22Rv1 (cell line): Measurements from ENCODE around the gene CCNG1.

Experiments
- ZFX ChIP-seq: fragments of 450-650 bp; IDR thresholded peaks from 2 replicates; pipeline ENCODE4 v1.6.1; 2017; ENCODE audit warnings: antibody characterized with exemption, borderline replicate concordance
- TF ChIP-seq, protein P1 (sequence below): fragments of 450-650 bp; IDR thresholded peaks from 2 replicates; pipeline ENCODE4 v1.5.1; 2017; ENCODE audit warnings: mild to moderate bottlenecking

DNA sequence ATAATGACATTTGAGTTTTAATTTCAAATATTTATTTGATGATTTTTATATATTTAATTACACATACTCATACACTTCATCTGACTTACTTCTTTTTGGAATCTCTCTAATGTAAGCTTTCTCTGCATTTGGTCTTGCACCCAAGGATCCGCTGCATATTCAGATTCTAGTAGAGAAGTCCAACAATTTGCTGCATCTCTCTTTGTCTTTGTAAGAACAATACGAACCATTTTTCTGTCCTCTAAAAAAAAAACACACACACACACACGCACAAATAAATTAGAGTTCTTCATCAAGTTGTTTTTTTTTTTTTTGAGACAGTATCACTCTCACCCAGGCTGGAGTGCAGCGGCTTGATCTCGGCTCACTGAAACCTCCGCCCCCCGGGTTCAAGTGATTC lies 19.4 kb downstream of the CCNG1 start:
- TF ChIP-seq, protein P1, sequence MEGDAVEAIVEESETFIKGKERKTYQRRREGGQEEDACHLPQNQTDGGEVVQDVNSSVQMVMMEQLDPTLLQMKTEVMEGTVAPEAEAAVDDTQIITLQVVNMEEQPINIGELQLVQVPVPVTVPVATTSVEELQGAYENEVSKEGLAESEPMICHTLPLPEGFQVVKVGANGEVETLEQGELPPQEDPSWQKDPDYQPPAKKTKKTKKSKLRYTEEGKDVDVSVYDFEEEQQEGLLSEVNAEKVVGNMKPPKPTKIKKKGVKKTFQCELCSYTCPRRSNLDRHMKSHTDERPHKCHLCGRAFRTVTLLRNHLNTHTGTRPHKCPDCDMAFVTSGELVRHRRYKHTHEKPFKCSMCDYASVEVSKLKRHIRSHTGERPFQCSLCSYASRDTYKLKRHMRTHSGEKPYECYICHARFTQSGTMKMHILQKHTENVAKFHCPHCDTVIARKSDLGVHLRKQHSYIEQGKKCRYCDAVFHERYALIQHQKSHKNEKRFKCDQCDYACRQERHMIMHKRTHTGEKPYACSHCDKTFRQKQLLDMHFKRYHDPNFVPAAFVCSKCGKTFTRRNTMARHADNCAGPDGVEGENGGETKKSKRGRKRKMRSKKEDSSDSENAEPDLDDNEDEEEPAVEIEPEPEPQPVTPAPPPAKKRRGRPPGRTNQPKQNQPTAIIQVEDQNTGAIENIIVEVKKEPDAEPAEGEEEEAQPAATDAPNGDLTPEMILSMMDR, result no peak
- no peak for TF ChIP-seq ZFX
